ENCODE measurements around the gene TMEM165.

- no peak for TF ChIP-seq CTCF (IDR thresholded peaks at IDR 0.05)
- TF ChIP-seq POLR2AphosphoS5 (IDR thresholded peaks at IDR 0.05): no peak
- no peak for TF ChIP-seq POLR2A (IDR thresholded peaks at IDR 0.05)
- no peak for TF ChIP-seq EP300 (IDR thresholded peaks at IDR 0.05; ENCODE audit: low read depth)
Observed at GRCh38 chr4:55354648-55355047, 41.1 kb upstream of the TMEM165 start.

Measured in transverse colon (tissue), 4 donors.